ENCODE measurements around the gene THSD8. TPM values are rescaled to one million over a fixed set of nuclear protein-coding genes. Genes with fewer than 3 reads are reported as not detected.
A peak's percentile ranks its signal among the peaks of the same experiment; 100 is the strongest.

Gene THSD8
- total RNA-seq, 1 experiment from 2014 or later = 9.0 TPM

- H3K4me3 ChIP-seq (ENCODE audit: low read length) = peak overlapping the region; percentile 71
- H3K27ac ChIP-seq (ENCODE audit: low read length) = peak overlapping the region; percentile 46
- DNase-seq = peak; percentile 94
- no peaks in the 10 kb centered on the region for H3K9me3 ChIP-seq (ENCODE audit: low read length)
- H3K9me2 ChIP-seq (replicated peaks; ENCODE audit: insufficient read depth, low read length) = no peaks in the 10 kb centered on the region
- no peaks in the 10 kb centered on the region for H3K36me3 ChIP-seq (ENCODE audit: insufficient read depth, low read length)
- H4K20me1 ChIP-seq (ENCODE audit: insufficient read depth, low read depth, low read length) = no peaks in the 10 kb centered on the region
- peak overlapping the region; percentile 71; the same call in 1 of the 2 replicates for H2AFZ ChIP-seq (ENCODE audit: low read length)
- peak overlapping the region; percentile 86 for H3K9ac ChIP-seq (ENCODE audit: low read length)
- peak overlapping the region; percentile 79 for H3K4me2 ChIP-seq (ENCODE audit: low read depth, low read length, poor library complexity, severe bottlenecking)
- no peaks in the 10 kb centered on the region for H3K27me3 ChIP-seq (ENCODE audit: low read length)
- H3K4me1 ChIP-seq (ENCODE audit: low read length) = peaks cover 38% of the 10 kb centered on the region
- H3K79me2 ChIP-seq (ENCODE audit: low read length) = no peaks in the 10 kb centered on the region
Observed at GRCh38 chr19:12777217-12778016, 24.5 kb upstream of the THSD8 start.

GRCh38 chr19:12778017-12778904 lies 23.6 kb upstream of the THSD8 start:
- Histone ChIP-seq H4K20me1 (ENCODE audit: insufficient read depth, low read depth, low read length) (no peaks in the 10 kb centered on the region), H3K4me1 (ENCODE audit: low read length) (peaks cover 46% of the 10 kb centered on the region), H3K9me2 (replicated peaks; ENCODE audit: insufficient read depth, low read length) (no peaks in the 10 kb centered on the region), H3K4me2 (ENCODE audit: low read depth, low read length, poor library complexity, severe bottlenecking) (peak overlapping the region; percentile 79), H3K36me3 (ENCODE audit: insufficient read depth, low read length) (no peaks in the 10 kb centered on the region), H3K9me3 (ENCODE audit: low read length) (no peaks in the 10 kb centered on the region), H2AFZ (ENCODE audit: low read length) (peak overlapping the region; percentile 38; the same call in 1 of the 2 replicates), H3K4me3 (ENCODE audit: low read length) (peak overlapping the region; percentile 71), H3K27me3 (ENCODE audit: low read length) (no peaks in the 10 kb centered on the region), H3K27ac (ENCODE audit: low read length) (peak overlapping the region; percentile 46), H3K9ac (ENCODE audit: low read length) (peak overlapping the region; percentile 86), H3K79me2 (ENCODE audit: low read length) (no peaks in the 10 kb centered on the region)
- DNase-seq = peak; percentile 81

GRCh38 chr19:12778905-12779161 lies 23.0 kb upstream of the THSD8 start:
- Histone ChIP-seq H3K4me2 (ENCODE audit: low read depth, low read length, poor library complexity, severe bottlenecking) (peak overlapping the region; percentile 79), H3K36me3 (ENCODE audit: insufficient read depth, low read length) (no peaks in the 10 kb centered on the region), H3K79me2 (ENCODE audit: low read length) (no peaks in the 10 kb centered on the region), H3K9me2 (replicated peaks; ENCODE audit: insufficient read depth, low read length) (no peaks in the 10 kb centered on the region), H2AFZ (ENCODE audit: low read length) (peak overlapping the region; percentile 38), H4K20me1 (ENCODE audit: insufficient read depth, low read depth, low read length) (no peaks in the 10 kb centered on the region), H3K9ac (ENCODE audit: low read length) (peak overlapping the region; percentile 86), H3K4me3 (ENCODE audit: low read length) (peak overlapping the region; percentile 71), H3K9me3 (ENCODE audit: low read length) (no peaks in the 10 kb centered on the region), H3K27ac (ENCODE audit: low read length) (peak overlapping the region; percentile 46), H3K27me3 (ENCODE audit: low read length) (no peaks in the 10 kb centered on the region), H3K4me1 (ENCODE audit: low read length) (peaks cover 52% of the 10 kb centered on the region)
- no peak for DNase-seq

- DNase-seq = peak; percentile 56
- Histone ChIP-seq H3K4me2 (ENCODE audit: low read depth, low read length, poor library complexity, severe bottlenecking) (peak overlapping the region; percentile 79), H2AFZ (ENCODE audit: low read length) (peak overlapping the region; percentile 38), H4K20me1 (ENCODE audit: insufficient read depth, low read depth, low read length) (no peaks in the 10 kb centered on the region), H3K36me3 (ENCODE audit: insufficient read depth, low read length) (no peaks in the 10 kb centered on the region), H3K9me2 (replicated peaks; ENCODE audit: insufficient read depth, low read length) (no peaks in the 10 kb centered on the region), H3K9me3 (ENCODE audit: low read length) (no peaks in the 10 kb centered on the region), H3K27ac (ENCODE audit: low read length) (peak overlapping the region; percentile 46), H3K27me3 (ENCODE audit: low read length) (no peaks in the 10 kb centered on the region), H3K4me3 (ENCODE audit: low read length) (peak overlapping the region; percentile 71), H3K79me2 (ENCODE audit: low read length) (no peaks in the 10 kb centered on the region), H3K9ac (ENCODE audit: low read length) (peak overlapping the region; percentile 86), H3K4me1 (ENCODE audit: low read length) (peaks cover 57% of the 10 kb centered on the region)
Observed at GRCh38 chr19:12779162-12779993, 22.5 kb upstream of the THSD8 start.

GRCh38 chr19:12782174-12782423 lies 19.8 kb upstream of the THSD8 start:
- H3K36me3 ChIP-seq (ENCODE audit: insufficient read depth, low read length) = no peaks in the 10 kb centered on the region
- peak overlapping the region; percentile 61 for H3K9ac ChIP-seq (ENCODE audit: low read length)
- H4K20me1 ChIP-seq (ENCODE audit: insufficient read depth, low read depth, low read length) = no peaks in the 10 kb centered on the region
- H3K4me2 ChIP-seq (ENCODE audit: low read depth, low read length, poor library complexity, severe bottlenecking) = peak overlapping the region; percentile 80
- H3K27me3 ChIP-seq (ENCODE audit: low read length) = no peaks in the 10 kb centered on the region
- H2AFZ ChIP-seq (ENCODE audit: low read length) = peak overlapping the region; percentile 63; the same call in 1 of the 2 replicates
- H3K9me2 ChIP-seq (replicated peaks; ENCODE audit: insufficient read depth, low read length) = no peaks in the 10 kb centered on the region
- peak overlapping the region; percentile 66 for H3K4me3 ChIP-seq (ENCODE audit: low read length)
- DNase-seq = no peak
- peak overlapping the region; percentile 14; the same call in 1 of the 2 replicates for H3K27ac ChIP-seq (ENCODE audit: low read length)
- no peaks in the 10 kb centered on the region for H3K79me2 ChIP-seq (ENCODE audit: low read length)
- H3K4me1 ChIP-seq (ENCODE audit: low read length) = peaks cover 74% of the 10 kb centered on the region
- no peaks in the 10 kb centered on the region for H3K9me3 ChIP-seq (ENCODE audit: low read length)

- peak; percentile 85 for DNase-seq
- peak overlapping the region; percentile 23 for H3K27ac ChIP-seq (ENCODE audit: low read length)
- no peaks in the 10 kb centered on the region for H3K79me2 ChIP-seq (ENCODE audit: low read length)
- no peaks in the 10 kb centered on the region for H3K27me3 ChIP-seq (ENCODE audit: low read length)
- H2AFZ ChIP-seq (ENCODE audit: low read length) = peak overlapping the region; percentile 63; the same call in 1 of the 2 replicates
- H4K20me1 ChIP-seq (ENCODE audit: insufficient read depth, low read depth, low read length) = no peaks in the 10 kb centered on the region
- H3K36me3 ChIP-seq (ENCODE audit: insufficient read depth, low read length) = no peaks in the 10 kb centered on the region
- H3K9me3 ChIP-seq (ENCODE audit: low read length) = no peaks in the 10 kb centered on the region
- H3K9ac ChIP-seq (ENCODE audit: low read length) = peak overlapping the region; percentile 61
- H3K9me2 ChIP-seq (replicated peaks; ENCODE audit: insufficient read depth, low read length) = no peaks in the 10 kb centered on the region
- H3K4me3 ChIP-seq (ENCODE audit: low read length) = peak overlapping the region; percentile 66
- peak overlapping the region; percentile 80 for H3K4me2 ChIP-seq (ENCODE audit: low read depth, low read length, poor library complexity, severe bottlenecking)
- H3K4me1 ChIP-seq (ENCODE audit: low read length) = peaks cover 70% of the 10 kb centered on the region
Observed at GRCh38 chr19:12782424-12783290, 19.2 kb upstream of the THSD8 start.

GRCh38 chr19:12783291-12783848 lies 18.5 kb upstream of the THSD8 start:
- Histone ChIP-seq H3K4me1 (ENCODE audit: low read length) (peaks cover 68% of the 10 kb centered on the region), H4K20me1 (ENCODE audit: insufficient read depth, low read depth, low read length) (no peaks in the 10 kb centered on the region), H2AFZ (ENCODE audit: low read length) (no peak overlapping the region), H3K9me2 (replicated peaks; ENCODE audit: insufficient read depth, low read length) (no peaks in the 10 kb centered on the region), H3K36me3 (ENCODE audit: insufficient read depth, low read length) (no peaks in the 10 kb centered on the region), H3K9me3 (ENCODE audit: low read length) (no peaks in the 10 kb centered on the region), H3K79me2 (ENCODE audit: low read length) (no peaks in the 10 kb centered on the region), H3K9ac (ENCODE audit: low read length) (peak overlapping the region; percentile 61), H3K4me3 (ENCODE audit: low read length) (peak overlapping the region; percentile 66; the same call in 1 of the 2 replicates), H3K27ac (ENCODE audit: low read length) (no peak overlapping the region), H3K4me2 (ENCODE audit: low read depth, low read length, poor library complexity, severe bottlenecking) (peak overlapping the region; percentile 80), H3K27me3 (ENCODE audit: low read length) (no peaks in the 10 kb centered on the region)
- peak; percentile 44 for DNase-seq
